HFF-Myc (cell line): ENCODE results near the gene SSC5D.
A peak's percentile ranks its signal among the peaks of the same experiment; 100 is the strongest.

Experiments used
- DNase-seq: peaks from one replicate; pipeline ENCODE4 v3.0.0-alpha.2; 2011; ENCODE audit warnings: low read depth; ENCODE audit errors: extremely low read depth
- H3K4me3 ChIP-seq: replicated peaks from 2 replicates; pipeline ENCODE4 v1.5.1; 2011; ENCODE audit warnings: low read depth, mild to moderate bottlenecking, control low read depth, low read length
- CTCF ChIP-seq: IDR thresholded peaks from 2 replicates; pipeline ENCODE4 v1.5.1; 2012; ENCODE audit warnings: mild to moderate bottlenecking, low read depth, low read length, control low read depth; ENCODE audit errors: missing control alignments

SSC5D gene

GRCh38 chr19:55536366-55536765 is 48.1 kb downstream of the SSC5D start:
- no peak for TF ChIP-seq CTCF
- no peak for DNase-seq
- no peak overlapping the region for H3K4me3 ChIP-seq

- no peak for DNase-seq
- no peak within 1 kb of the TSS for H3K4me3 ChIP-seq
- TF ChIP-seq CTCF = peak; percentile 16
These were observed 48.9 kb downstream of the SSC5D start, which contains the start of gene SBK2 for GRCh38 chr19:55536951-55537740. TSS of gene SBK2 (minus strand) at chr19:55537133. CDS start at chr19:55536294, 839 bp downstream.

GRCh38 chr19:55537741-55538111 is 49.5 kb downstream of the SSC5D start:
- H3K4me3 ChIP-seq = no peak overlapping the region
- no peak for DNase-seq
- no peak for TF ChIP-seq CTCF

- no peak for TF ChIP-seq CTCF
- DNase-seq = no peak
- no peak overlapping the region for H3K4me3 ChIP-seq
These were observed 49.9 kb downstream of the SSC5D start for GRCh38 chr19:55538132-55538531.

- TF ChIP-seq CTCF = no peak
- no peak for DNase-seq
- no peak overlapping the region for H3K4me3 ChIP-seq
These were observed 51.1 kb downstream of the SSC5D start for GRCh38 chr19:55539090-55539984.

- no peak overlapping the region for H3K4me3 ChIP-seq
- TF ChIP-seq CTCF = no peak
- DNase-seq = no peak
These were observed 52.4 kb downstream of the SSC5D start for GRCh38 chr19:55540619-55541018.
